Mucosa of descending colon (tissue), 3 donors: ENCODE measurements around the gene GATD1. TPM values are rescaled to one million over a fixed set of nuclear protein-coding genes. Genes with fewer than 3 reads are reported as not detected.

ENCODE experiments used
- ATAC-seq: fragments of 200-7000 bp; cut with Tn5 transposase; one replicate; pipeline ENCODE4 v1.9.1; 2020; ENCODE audit warnings: mild to moderate bottlenecking, moderate library complexity
- DNase-seq, 3 donors: peaks; one replicate each; pipeline ENCODE4 v3.0.0-alpha.2; 2020
- H3K36me3 ChIP-seq: fragments of 200-600 bp; one replicate; pipeline ENCODE4 v1.8.0; 2021; ENCODE audit warnings: low read depth, mild to moderate bottlenecking
- H3K4me1 ChIP-seq: fragments of 200-600 bp; one replicate; pipeline ENCODE4 v1.8.0; 2021; ENCODE audit warnings: low read depth, mild to moderate bottlenecking
- H3K4me3 ChIP-seq: fragments of 200-600 bp; one replicate; pipeline ENCODE4 v1.8.0; 2021; ENCODE audit warnings: mild to moderate bottlenecking
- H3K9me3 ChIP-seq: fragments of 200-600 bp; one replicate; pipeline ENCODE4 v1.8.0; 2021; ENCODE audit warnings: mild to moderate bottlenecking
- CTCF ChIP-seq: fragments of 200-600 bp; IDR thresholded peaks from one replicate; pipeline ENCODE4 v1.8.0; 2022; ENCODE audit warnings: antibody characterized with exemption, mild to moderate bottlenecking
- intact Hi-C, 2 donors: fragments of 100-400 bp; cut with DNase I in 1 of 2; cut with micrococcal nuclease in 1 of 2; formaldehyde crosslinking; loops; one replicate each; pipeline versions ENCODE4 v1.11.0 to v1.11.1; 2022; cut with DNase I, micrococcal nuclease
- total RNA-seq, 3 donors: library from RNA; stranded (reverse); fragmentation: NEBNext Ultra II Directional in 2 of 3; extraction: Animal tissue kit (Norgen Biotek cat#: 25700) in 2 of 3; gene quantifications; one replicate each; pipeline versions ENCODE4 v1.2.1 to v1.2.4, GENCODE V29; 2021 to 2023
- donor health status: DM: no; HTN: no; CAD: no; lungs with moderate emphysema.
- donor health status: DM: no; HTN: no; CAD: no.
- donor health status: DM: no; HTN: yes; CAD: no.

GATD1 gene
- total RNA-seq, 3 donors from 2014 or later: 51.9 to 58.8 (median 57.4) TPM

- TF ChIP-seq CTCF: no peak
- Histone ChIP-seq H3K4me3 (no peak overlapping the region), H3K36me3 (no peaks in the 10 kb centered on the region), H3K4me1 (peaks cover 19% of the 10 kb centered on the region), H3K9me3 (no peaks in the 10 kb centered on the region)
- intact Hi-C loops: no loop called here
- no peak for ATAC-seq
- no peak for DNase-seq
Observed at GRCh38 chr11:813456-814096, 36.3 kb upstream of the GATD1 start.

- H3K4me1 ChIP-seq: peaks cover 21% of the 10 kb centered on the region
- TF ChIP-seq CTCF: no peak
- intact Hi-C loops: no loop called here
- DNase-seq: no peak
- ATAC-seq: no peak
- H3K36me3 ChIP-seq: no peaks in the 10 kb centered on the region
- H3K4me3 ChIP-seq: no peak overlapping the region
- H3K9me3 ChIP-seq: no peaks in the 10 kb centered on the region
Observed at GRCh38 chr11:813072-813455, 35.8 kb upstream of the GATD1 start.

GRCh38 chr11:812390-812789 is 35.1 kb upstream of the GATD1 start:
- no peak for DNase-seq
- Histone ChIP-seq H3K4me1 (peaks cover 28% of the 10 kb centered on the region), H3K9me3 (no peaks in the 10 kb centered on the region), H3K36me3 (no peaks in the 10 kb centered on the region), H3K4me3 (no peak overlapping the region)
- TF ChIP-seq CTCF: no peak
- intact Hi-C loops: no loop called here
- ATAC-seq: no peak

- intact Hi-C loops: no loop called here
- no peak overlapping the region for H3K4me3 ChIP-seq
- H3K36me3 ChIP-seq: no peaks in the 10 kb centered on the region
- ATAC-seq: no peak
- no peaks in the 10 kb centered on the region for H3K9me3 ChIP-seq
- no peak for TF ChIP-seq CTCF
- DNase-seq: peak in 1 of 3 donors; percentile 40
- H3K4me1 ChIP-seq: peaks cover 28% of the 10 kb centered on the region
Observed at GRCh38 chr11:811446-812245, 34.4 kb upstream of the GATD1 start.

GRCh38 chr11:810040-810567 is 32.8 kb upstream of the GATD1 start:
- Histone ChIP-seq H3K36me3 (no peaks in the 10 kb centered on the region), H3K4me3 (peak overlapping the region; percentile 78), H3K9me3 (no peaks in the 10 kb centered on the region), H3K4me1 (peaks cover 28% of the 10 kb centered on the region)
- DNase-seq (peak in 2 of 3 donors; percentile 43 to 72), ATAC-seq (peak; percentile 18)
- no peak for TF ChIP-seq CTCF
- intact Hi-C loops: no loop called here
